SK-N-SH treated with all-trans-retinoic acid at 6 μM for 48 hours (cell line): ENCODE data around the gene SLC25A29.

ENCODE experiments used
- ATAC-seq: fragments of 200-7000 bp; cut with Tn5 transposase; 3 replicates; pipeline ENCODE4 v1.9.1; 2020; ENCODE audit warnings: mild to moderate bottlenecking, moderate library complexity
- ARNTL ChIP-seq: fragments of 450-650 bp; formaldehyde crosslinking; IDR thresholded peaks from 2 replicates; pipeline ENCODE4 v1.5.0; 2020; ENCODE audit warnings: low read depth, mild to moderate bottlenecking, moderate library complexity, borderline replicate concordance
- BACH2 ChIP-seq: fragments of 250-450 bp; sonication (Bioruptor Pico); IDR thresholded peaks from 2 replicates; pipeline ENCODE4 v1.9.0; 2021; ENCODE audit warnings: mild to moderate bottlenecking, borderline replicate concordance
- CSDC2 ChIP-seq: fragments of 250-450 bp; sonication (Bioruptor Pico); IDR thresholded peaks from 2 replicates; pipeline ENCODE4 v1.5.0; 2020; ENCODE audit warnings: mild to moderate bottlenecking, moderate library complexity
- GLIS3 ChIP-seq: fragments of 250-450 bp; sonication (Bioruptor Pico); IDR thresholded peaks from 2 replicates; pipeline ENCODE4 v1.5.0; 2020; ENCODE audit warnings: mild to moderate bottlenecking, moderate library complexity
- ISL1 ChIP-seq: fragments of 250-450 bp; sonication (Bioruptor Pico); IDR thresholded peaks from 2 replicates; pipeline ENCODE4 v2.1.2; 2022; ENCODE audit warnings: mild to moderate bottlenecking, moderate library complexity
- OSR1 ChIP-seq: fragments of 250-450 bp; sonication (Bioruptor Pico); IDR thresholded peaks from 2 replicates; pipeline ENCODE4 v1.8.0; 2022; ENCODE audit warnings: moderate library complexity, mild to moderate bottlenecking, inconsistent platforms
- PPARA ChIP-seq: fragments of 250-450 bp; sonication (Bioruptor Pico); IDR thresholded peaks from 2 replicates; pipeline ENCODE4 v1.5.0; 2020; ENCODE audit warnings: mild to moderate bottlenecking, borderline replicate concordance
- RARB ChIP-seq: fragments of 250-450 bp; sonication (Bioruptor Pico); IDR thresholded peaks from 2 replicates; pipeline ENCODE4 v1.8.0; 2021; ENCODE audit warnings: mild to moderate bottlenecking, moderate library complexity
- SNAI2 ChIP-seq: fragments of 250-450 bp; sonication (Bioruptor Pico); IDR thresholded peaks from 2 replicates; pipeline ENCODE4 v1.5.0; 2020; ENCODE audit warnings: mild to moderate bottlenecking, moderate library complexity
- TCF4 ChIP-seq: fragments of 250-450 bp; sonication (Bioruptor Pico); IDR thresholded peaks from 2 replicates; pipeline ENCODE4 v1.8.0; 2021; ENCODE audit warnings: mild to moderate bottlenecking, moderate library complexity, borderline replicate concordance
- TOX ChIP-seq: fragments of 250-450 bp; sonication (Bioruptor Pico); IDR thresholded peaks from 2 replicates; pipeline ENCODE4 v1.8.0; 2021; ENCODE audit warnings: mild to moderate bottlenecking, moderate library complexity, borderline replicate concordance
- ZC3H10 ChIP-seq: fragments of 250-450 bp; sonication (Bioruptor Pico); IDR thresholded peaks from 2 replicates; pipeline ENCODE4 v1.5.1; 2021; ENCODE audit warnings: mild to moderate bottlenecking, moderate library complexity
- ZFP3 ChIP-seq: fragments of 250-450 bp; sonication (Bioruptor Pico); IDR thresholded peaks from 2 replicates; pipeline ENCODE4 v1.5.0; 2020; ENCODE audit warnings: mild to moderate bottlenecking, moderate library complexity
- ZFP30 ChIP-seq: fragments of 450-650 bp; formaldehyde crosslinking; IDR thresholded peaks from 2 replicates; pipeline ENCODE4 v1.5.0; 2022; ENCODE audit warnings: mild to moderate bottlenecking, moderate library complexity
- ZNF565 ChIP-seq: fragments of 450-650 bp; formaldehyde crosslinking; conservative IDR thresholded peaks from 2 replicates; pipeline ENCODE4 v1.5.0; 2020; ENCODE audit warnings: low read depth, mild to moderate bottlenecking, moderate library complexity
- ZNF70 ChIP-seq: fragments of 450-650 bp; formaldehyde crosslinking; IDR thresholded peaks from 2 replicates; pipeline ENCODE4 v1.5.0; 2020; ENCODE audit warnings: mild to moderate bottlenecking, moderate library complexity
- ZNF8 ChIP-seq: fragments of 450-650 bp; formaldehyde crosslinking; IDR thresholded peaks from 2 replicates; pipeline ENCODE4 v1.5.0; 2020; ENCODE audit warnings: mild to moderate bottlenecking, moderate library complexity
- TF ChIP-seq, protein P1 (sequence below): fragments of 250-450 bp; sonication (Bioruptor Pico); IDR thresholded peaks from 2 replicates; pipeline ENCODE4 v1.5.0; 2020; ENCODE audit warnings: mild to moderate bottlenecking, moderate library complexity
- TF ChIP-seq, protein P2 (sequence below): fragments of 250-450 bp; sonication (Bioruptor Pico); IDR thresholded peaks from 2 replicates; pipeline ENCODE4 v1.8.0; 2020; ENCODE audit warnings: mild to moderate bottlenecking, moderate library complexity, borderline replicate concordance
- TF ChIP-seq, protein P3 (sequence below): fragments of 250-450 bp; sonication (Bioruptor Pico); IDR thresholded peaks from 2 replicates; pipeline ENCODE4 v1.5.1; 2021; ENCODE audit warnings: mild to moderate bottlenecking, moderate library complexity
- TF ChIP-seq, protein P4 (sequence below): fragments of 250-450 bp; sonication (Bioruptor Pico); IDR thresholded peaks from 2 replicates; pipeline ENCODE4 v1.5.1; 2020; ENCODE audit warnings: low read depth, mild to moderate bottlenecking, moderate library complexity

The SLC25A29 gene

DNA sequence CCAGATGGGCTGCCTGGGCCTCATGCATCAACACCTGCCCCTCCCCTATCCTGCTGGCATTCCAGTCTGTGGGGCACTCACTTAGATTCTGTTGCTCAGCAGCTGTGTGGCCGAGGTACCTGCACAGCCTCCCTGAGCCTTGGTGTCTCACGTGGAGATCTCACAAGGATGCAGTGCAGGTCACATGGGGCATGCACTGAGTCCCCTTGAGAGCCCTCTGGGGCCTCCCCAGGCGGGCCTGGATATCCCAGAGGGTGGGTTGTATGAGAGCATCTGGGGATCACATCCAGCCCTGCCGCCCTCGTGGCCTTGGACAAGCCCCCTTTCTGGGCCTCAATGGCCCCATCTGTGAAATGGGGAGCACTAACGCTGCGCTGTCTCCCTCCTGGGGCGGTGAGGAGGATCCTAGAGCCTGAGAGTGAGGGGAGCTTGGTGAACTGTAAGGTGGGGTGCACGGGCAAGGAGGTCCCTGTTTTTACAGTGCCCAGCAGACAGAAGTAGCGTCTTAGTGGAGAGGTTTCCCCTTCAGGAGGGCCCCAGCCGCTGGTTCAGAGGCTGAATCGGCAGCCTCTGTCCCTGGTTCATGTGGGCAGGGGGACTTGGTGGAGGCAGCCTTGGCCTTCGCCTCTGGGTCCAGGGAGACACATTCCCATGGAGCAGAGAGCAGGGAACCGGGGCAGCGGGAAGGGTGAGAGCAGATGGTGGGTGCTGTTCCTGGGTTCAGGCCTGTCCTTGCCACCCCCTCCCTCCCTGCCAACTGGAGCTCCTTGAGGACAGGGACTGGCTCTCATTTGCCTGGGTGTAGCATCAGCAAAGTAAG lies 16.1 kb upstream of the SLC25A29 start:
- ATAC-seq: no peak
- TF ChIP-seq TOX: no peak
- TF ChIP-seq, protein P1, sequence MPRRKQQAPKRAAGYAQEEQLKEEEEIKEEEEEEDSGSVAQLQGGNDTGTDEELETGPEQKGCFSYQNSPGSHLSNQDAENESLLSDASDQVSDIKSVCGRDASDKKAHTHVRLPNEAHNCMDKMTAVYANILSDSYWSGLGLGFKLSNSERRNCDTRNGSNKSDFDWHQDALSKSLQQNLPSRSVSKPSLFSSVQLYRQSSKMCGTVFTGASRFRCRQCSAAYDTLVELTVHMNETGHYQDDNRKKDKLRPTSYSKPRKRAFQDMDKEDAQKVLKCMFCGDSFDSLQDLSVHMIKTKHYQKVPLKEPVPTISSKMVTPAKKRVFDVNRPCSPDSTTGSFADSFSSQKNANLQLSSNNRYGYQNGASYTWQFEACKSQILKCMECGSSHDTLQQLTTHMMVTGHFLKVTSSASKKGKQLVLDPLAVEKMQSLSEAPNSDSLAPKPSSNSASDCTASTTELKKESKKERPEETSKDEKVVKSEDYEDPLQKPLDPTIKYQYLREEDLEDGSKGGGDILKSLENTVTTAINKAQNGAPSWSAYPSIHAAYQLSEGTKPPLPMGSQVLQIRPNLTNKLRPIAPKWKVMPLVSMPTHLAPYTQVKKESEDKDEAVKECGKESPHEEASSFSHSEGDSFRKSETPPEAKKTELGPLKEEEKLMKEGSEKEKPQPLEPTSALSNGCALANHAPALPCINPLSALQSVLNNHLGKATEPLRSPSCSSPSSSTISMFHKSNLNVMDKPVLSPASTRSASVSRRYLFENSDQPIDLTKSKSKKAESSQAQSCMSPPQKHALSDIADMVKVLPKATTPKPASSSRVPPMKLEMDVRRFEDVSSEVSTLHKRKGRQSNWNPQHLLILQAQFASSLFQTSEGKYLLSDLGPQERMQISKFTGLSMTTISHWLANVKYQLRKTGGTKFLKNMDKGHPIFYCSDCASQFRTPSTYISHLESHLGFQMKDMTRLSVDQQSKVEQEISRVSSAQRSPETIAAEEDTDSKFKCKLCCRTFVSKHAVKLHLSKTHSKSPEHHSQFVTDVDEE (CRISPR knock-in tag): no peak
- TF ChIP-seq ZNF8 (CRISPR knock-in tag): no peak
- TF ChIP-seq PPARA (CRISPR knock-in tag): no peak
- TF ChIP-seq ZFP3 (CRISPR knock-in tag): no peak
- TF ChIP-seq ZFP30 (CRISPR knock-in tag): no peak
- no peak for TF ChIP-seq OSR1 (CRISPR knock-in tag)
- TF ChIP-seq CSDC2 (CRISPR knock-in tag): no peak
- no peak for TF ChIP-seq ARNTL (CRISPR knock-in tag)
- TF ChIP-seq ZNF565 (CRISPR knock-in tag): no peak
- TF ChIP-seq, protein P2, sequence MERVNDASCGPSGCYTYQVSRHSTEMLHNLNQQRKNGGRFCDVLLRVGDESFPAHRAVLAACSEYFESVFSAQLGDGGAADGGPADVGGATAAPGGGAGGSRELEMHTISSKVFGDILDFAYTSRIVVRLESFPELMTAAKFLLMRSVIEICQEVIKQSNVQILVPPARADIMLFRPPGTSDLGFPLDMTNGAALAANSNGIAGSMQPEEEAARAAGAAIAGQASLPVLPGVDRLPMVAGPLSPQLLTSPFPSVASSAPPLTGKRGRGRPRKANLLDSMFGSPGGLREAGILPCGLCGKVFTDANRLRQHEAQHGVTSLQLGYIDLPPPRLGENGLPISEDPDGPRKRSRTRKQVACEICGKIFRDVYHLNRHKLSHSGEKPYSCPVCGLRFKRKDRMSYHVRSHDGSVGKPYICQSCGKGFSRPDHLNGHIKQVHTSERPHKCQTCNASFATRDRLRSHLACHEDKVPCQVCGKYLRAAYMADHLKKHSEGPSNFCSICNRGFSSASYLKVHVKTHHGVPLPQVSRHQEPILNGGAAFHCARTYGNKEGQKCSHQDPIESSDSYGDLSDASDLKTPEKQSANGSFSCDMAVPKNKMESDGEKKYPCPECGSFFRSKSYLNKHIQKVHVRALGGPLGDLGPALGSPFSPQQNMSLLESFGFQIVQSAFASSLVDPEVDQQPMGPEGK (CRISPR knock-in tag): no peak
- TF ChIP-seq ZNF70: no peak
- TF ChIP-seq RARB: no peak
- no peak for TF ChIP-seq TCF4 (CRISPR knock-in tag)
- TF ChIP-seq ISL1 (CRISPR knock-in tag): no peak
- no peak for TF ChIP-seq GLIS3 (CRISPR knock-in tag)
- no peak for TF ChIP-seq ZC3H10 (CRISPR knock-in tag)
- TF ChIP-seq SNAI2 (CRISPR knock-in tag): no peak
- TF ChIP-seq, all 23 proteins: peak for 0

DNA sequence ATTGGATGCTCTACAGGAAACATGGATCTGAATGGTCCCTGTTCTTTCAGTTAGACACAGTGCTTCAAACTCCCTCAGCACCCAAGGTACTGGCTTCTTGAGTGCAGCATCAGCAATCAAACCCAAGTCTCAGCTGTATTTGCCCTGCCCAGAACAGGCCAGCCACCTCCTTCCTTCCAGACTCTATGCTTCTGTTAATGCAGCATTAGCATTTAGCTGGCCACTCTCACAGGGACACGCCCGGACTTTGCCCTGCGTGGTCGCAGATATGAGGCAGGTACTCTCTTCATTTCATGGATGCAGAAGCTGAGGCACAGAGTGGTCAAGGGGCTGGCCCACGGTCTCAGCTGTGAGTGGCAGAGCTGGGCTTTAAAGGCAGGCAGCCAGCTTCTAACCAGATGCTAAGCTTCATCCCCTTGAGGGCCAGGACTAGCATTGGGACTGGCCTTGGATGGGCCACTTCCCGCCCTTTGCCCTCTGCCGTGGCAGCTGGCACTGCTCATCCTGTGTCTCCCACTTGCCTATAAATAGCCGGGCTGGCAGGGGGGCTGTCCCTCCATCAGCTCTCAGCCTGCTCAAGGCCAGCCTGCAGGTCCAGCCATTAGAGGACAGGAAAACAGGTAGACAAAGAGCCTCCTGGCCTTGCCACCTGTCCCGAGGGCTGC lies 15.4 kb upstream of the SLC25A29 start:
- peak; percentile 91 for TF ChIP-seq ZNF70
- TF ChIP-seq TOX: no peak
- TF ChIP-seq, protein P3, sequence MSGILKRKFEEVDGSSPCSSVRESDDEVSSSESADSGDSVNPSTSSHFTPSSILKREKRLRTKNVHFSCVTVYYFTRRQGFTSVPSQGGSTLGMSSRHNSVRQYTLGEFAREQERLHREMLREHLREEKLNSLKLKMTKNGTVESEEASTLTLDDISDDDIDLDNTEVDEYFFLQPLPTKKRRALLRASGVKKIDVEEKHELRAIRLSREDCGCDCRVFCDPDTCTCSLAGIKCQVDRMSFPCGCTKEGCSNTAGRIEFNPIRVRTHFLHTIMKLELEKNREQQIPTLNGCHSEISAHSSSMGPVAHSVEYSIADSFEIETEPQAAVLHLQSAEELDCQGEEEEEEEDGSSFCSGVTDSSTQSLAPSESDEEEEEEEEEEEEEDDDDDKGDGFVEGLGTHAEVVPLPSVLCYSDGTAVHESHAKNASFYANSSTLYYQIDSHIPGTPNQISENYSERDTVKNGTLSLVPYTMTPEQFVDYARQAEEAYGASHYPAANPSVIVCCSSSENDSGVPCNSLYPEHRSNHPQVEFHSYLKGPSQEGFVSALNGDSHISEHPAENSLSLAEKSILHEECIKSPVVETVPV (CRISPR knock-in tag): no peak
- TF ChIP-seq, all 23 proteins: peak for 1
- no peak for ATAC-seq

DNA sequence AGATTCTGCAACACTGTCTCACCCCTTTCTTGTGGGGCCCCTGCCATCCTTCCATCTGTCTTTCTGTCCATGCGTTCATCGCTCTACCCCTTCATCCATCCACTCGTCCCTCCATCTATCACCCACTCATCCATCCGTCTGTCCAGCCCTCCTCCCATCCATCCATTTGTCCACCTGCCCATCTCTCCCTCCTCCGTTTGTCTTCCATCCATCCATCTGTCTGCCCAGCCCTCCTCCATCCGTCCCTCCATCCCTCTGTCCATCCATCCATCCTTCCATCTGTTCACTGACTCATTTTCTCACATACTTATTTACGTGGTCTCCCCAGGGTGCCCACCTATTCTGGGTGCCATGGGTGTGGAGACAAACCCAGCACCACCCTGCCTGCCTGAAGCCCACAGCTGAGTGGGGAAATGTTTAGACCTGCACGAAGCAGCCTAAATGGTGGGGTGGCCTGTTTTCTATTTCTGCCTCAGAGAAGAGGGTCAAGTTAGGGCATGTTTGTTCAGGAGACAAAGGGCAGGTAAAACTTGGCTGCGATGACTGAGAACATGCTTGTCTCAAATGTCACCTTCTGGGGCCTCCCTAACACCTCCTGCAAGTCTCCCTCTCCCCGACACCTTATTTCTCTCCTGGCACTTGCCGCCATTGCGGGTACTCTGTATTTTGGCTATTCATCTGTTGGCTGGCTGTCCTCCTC lies 14.1 kb upstream of the SLC25A29 start:
- no peak for ATAC-seq
- TF ChIP-seq, protein P2 (CRISPR knock-in tag): no peak
- TF ChIP-seq, protein P4, sequence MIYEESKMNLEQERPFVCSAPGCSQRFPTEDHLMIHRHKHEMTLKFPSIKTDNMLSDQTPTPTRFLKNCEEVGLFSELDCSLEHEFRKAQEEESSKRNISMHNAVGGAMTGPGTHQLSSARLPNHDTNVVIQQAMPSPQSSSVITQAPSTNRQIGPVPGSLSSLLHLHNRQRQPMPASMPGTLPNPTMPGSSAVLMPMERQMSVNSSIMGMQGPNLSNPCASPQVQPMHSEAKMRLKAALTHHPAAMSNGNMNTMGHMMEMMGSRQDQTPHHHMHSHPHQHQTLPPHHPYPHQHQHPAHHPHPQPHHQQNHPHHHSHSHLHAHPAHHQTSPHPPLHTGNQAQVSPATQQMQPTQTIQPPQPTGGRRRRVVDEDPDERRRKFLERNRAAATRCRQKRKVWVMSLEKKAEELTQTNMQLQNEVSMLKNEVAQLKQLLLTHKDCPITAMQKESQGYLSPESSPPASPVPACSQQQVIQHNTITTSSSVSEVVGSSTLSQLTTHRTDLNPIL (CRISPR knock-in tag): no peak
- no peak for TF ChIP-seq ZNF70
- no peak for TF ChIP-seq CSDC2 (CRISPR knock-in tag)
- TF ChIP-seq TOX: no peak
- TF ChIP-seq BACH2 (CRISPR knock-in tag): no peak
- no peak for TF ChIP-seq GLIS3 (CRISPR knock-in tag)
- no peak for TF ChIP-seq TCF4 (CRISPR knock-in tag)
- TF ChIP-seq ISL1 (CRISPR knock-in tag): no peak
- TF ChIP-seq ZNF8 (CRISPR knock-in tag): no peak
- TF ChIP-seq SNAI2 (CRISPR knock-in tag): no peak
